HG03442 (cell line): ENCODE data around the gene PDE9A.

Experiments used
- ATAC-seq: cut with Tn5 transposase; IDR thresholded peaks from one replicate; pipeline ENCODE4 v1.9.1; 2021; ENCODE audit warnings: mild to moderate bottlenecking, moderate library complexity; ENCODE audit not compliant: unreplicated experiment

PDE9A gene

DNA sequence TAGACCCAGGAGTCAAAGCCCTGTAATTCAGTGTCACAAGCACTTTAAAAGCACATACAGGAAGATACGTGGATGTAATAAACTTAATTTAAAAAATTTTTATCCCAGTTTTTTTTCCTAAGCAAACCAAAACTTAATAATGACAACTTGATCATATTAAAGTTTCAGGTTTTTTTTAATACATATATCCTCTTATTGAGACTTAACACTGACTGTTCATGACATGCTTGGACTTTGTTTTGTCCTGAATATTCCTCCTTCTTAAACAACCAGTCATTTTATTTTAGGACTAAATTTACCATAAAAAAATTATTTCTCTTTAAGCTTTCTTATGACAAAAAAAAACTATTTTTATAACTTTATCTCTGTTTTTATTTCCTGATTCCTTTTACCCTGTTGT lies 161.8 kb downstream of the PDE9A start:
- no peak for ATAC-seq

DNA sequence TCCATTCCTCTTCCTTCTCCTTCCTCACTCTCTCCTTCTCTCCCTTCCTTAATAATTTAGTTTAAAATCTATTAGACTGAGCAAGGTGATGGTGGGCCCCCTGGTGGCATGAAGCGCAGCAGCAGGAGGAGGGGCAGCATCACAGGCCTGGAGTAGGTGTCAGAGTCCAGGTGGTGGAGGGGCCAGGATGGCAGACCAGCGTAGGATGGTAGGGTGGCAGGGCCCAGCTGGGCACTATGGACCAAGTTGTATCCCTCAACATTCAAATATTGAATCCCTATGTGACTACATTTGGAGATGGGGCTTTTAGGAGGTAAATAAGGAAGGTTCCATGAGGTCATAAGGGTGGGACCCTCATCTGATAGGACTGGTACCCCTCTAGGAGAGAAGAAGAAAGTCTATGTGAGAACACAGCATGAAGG lies 164.9 kb downstream of the PDE9A start:
- ATAC-seq = no peak

GRCh38 chr21:42819861-42820615 lies 166.6 kb downstream of the PDE9A start:
- ATAC-seq = no peak

GRCh38 chr21:42820616-42821465 lies 167.4 kb downstream of the PDE9A start:
- ATAC-seq = no peak
